Cerebellar nuclear complex (tissue), 1 donor: Measurements from ENCODE around the gene GPR37.

ENCODE experiments used
- DNase-seq, 2 experiments: peaks; one replicate each; lab custom pipeline; 2025; lab: John Stamatoyannopoulos, UW

The GPR37 gene

DNA sequence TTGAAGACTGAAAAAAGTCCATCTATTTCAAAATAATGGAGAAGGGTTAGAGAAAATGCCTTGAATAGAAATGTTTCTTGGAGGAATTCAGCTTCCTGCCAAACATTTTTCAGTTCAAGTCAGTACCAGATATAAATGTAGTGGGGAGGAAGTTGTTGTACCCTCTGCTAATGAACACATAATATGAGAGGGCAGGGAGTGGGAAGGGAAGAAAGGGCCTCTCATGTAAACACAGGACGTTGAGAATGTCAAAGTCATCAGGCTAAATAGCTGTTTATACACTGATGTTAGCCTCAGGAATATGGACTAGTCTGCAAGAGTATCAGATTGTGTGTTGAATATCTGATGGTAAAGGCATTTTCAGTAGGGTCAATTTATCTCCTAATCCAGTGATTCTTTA is 37.0 kb downstream of the GPR37 start:
- no peak for DNase-seq

DNA sequence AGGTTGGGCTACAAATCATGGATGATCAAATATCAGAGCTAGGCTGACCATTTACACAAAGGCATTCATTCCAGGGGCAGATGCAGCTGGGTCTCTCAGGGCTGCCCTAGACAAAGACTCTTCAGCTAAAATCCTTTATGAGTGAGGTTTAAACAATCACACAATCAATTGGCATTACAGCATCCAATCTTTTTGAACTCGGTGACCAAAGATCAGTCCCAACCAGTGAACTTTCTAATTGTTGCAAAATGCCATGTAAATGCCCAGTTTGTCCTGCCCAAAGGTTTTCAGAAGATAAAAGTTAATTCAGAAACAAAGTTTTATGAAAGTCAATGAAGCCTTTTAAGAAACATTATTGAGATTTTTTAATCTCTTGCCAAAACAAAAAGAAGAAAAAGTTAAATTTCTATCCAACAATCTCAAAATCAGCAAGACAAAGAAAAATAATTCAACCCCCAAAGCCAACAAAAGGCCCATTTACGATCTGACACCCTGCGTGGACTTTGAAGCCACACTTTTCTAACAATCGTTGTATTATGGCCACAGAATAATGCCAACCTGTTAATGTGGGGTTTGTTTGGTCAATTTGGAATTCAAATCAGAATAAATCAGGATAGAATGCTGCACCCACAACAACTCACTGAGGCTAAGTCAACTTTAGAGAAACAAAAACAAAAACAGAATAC is 40.9 kb downstream of the GPR37 start:
- DNase-seq: no peak

DNA sequence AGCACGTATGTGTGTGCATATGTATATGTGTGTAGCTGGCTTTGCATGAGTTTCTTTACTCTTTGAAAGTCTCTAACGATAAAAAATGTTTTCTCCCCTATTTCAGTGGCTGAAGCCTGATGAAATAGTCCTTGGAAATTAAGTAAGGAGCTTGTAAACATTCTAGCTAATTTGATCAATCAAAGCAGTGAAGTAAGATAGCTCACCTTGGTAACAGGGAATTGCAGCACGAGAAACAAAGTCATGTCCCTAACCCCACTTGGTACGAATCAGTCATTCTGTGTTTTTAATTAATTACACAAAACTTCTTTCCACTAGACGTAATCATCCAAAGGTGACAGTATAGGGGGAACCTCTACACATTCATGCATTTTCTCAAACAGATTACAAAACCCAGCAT is 41.5 kb downstream of the GPR37 start:
- no peak for DNase-seq

DNA sequence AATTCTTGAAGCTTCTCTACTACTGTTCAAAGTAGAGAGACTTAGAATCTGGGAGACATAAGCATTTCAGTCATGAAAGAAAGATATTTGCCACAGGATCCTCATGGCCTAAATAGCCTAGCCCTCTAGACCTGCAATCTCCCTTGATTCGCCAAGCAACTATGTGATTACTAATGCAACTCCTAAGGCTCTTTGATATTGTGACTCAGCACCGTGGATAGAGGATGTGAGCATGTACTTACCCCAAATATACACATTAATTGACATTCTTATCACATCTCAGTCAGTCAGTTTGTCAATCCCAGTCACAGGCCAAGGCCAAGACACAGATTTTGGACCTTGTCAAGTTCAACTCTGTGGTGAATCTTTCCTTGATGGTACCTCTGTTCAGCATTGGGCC is 42.6 kb downstream of the GPR37 start:
- no peak for DNase-seq

DNA sequence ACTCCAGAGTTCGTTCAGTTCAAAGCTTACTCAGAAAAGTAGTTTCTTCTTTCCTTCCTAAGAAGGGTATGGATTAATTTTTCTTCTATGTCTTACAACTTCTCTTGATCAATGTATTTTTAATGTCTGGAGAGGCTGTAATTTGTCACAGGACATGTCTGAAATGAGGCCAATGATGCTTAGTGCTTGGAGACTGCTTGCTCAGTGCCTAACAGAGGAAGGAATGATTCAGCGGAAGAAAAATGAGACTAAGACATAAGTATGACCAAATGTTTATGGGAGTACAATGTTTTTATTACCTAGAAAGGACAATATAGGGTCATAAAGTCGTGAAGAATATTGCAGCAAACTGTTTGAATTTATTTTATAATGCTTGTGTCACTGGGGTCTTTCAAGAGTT is 43.3 kb downstream of the GPR37 start:
- DNase-seq: no peak

DNA sequence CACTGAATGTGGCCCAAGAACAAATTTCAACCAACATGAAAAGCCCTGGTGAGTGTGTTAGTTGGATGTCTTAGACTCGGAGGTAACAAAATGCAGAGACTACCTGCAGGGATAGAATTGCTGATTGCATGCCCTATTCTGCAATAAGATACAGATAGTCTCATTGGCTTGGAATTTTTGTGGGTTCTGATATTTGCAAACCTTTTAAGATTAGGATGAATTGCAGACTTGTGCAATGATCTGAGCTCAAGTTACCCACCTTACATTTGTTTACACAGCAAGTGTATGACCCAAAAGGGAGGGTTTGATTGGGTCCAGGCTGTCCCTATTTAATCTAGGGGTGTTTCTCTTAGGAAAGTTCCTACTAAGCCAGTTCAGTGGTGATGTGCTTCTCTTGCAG is 45.4 kb downstream of the GPR37 start:
- no peak for DNase-seq

DNA sequence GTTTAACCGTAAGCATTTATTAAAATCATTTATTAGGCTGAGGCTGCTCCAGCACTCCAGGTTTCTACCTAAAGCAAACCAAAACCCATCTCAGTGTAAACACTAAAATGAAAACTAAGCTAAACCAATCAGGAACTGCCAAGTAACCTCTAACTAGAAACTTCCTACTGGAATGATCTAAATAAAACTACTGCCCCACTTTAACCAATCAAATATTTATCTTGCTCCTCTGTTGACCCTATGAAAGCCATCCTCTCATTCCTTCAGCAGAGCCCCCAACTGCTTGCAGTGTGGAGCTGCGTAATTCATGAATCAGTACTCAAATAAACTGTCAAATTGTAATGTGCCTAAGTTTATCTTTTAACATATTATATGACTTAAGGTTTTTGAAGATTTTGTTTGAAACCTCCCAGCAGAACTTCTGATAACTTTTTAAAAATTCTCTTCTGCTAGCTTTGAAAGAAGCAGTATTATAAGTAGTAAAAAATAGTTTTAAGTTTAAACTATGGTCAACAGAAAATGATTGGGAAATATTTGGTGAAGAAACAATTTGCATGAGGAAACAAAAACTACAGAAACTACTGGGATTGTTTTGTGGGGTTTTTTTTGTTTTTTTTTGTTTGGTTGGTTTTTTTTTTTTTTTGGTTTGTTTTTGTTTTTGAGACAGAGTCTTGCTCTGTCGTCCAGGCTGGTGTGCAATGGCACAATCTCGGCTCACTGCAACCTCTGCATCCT is 47.4 kb downstream of the GPR37 start:
- no peak for DNase-seq

DNA sequence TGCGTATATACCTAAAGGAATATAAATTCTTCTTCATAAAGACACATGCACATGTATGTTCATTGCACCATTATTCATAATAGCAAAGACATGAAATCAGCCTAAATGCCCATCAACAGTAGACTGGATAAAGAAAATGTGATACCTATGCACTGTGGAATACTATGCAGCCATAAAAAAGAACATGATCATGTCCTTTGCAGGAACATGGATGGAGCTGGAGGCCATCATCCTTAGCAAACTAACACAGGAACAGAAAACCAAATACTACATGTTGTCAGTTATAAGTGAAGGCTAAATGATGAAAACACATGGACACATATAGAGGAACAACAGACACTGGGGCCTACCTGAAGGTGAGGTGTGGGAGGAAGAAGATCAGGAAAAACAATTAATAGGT is 48.7 kb downstream of the GPR37 start:
- no peak for DNase-seq

DNA sequence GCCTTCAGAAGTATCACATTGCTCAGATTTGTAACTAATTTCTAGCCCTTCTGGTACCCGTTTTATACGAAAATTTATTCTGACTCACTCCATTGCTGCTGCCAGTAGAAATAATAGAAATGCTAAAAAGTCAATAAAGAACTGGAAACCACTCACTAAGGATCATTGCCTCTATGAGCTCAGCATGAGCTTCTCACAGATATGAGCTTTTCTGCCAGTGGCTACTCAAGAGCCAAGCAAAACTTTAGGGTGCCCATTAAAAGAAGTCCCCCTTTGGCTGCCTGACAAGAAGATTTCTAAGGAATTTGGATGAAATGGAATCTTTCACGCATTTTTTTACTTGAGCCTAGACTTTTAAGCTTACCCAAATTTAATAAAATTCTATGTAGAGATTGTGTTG is 52.5 kb downstream of the GPR37 start:
- DNase-seq: no peak

DNA sequence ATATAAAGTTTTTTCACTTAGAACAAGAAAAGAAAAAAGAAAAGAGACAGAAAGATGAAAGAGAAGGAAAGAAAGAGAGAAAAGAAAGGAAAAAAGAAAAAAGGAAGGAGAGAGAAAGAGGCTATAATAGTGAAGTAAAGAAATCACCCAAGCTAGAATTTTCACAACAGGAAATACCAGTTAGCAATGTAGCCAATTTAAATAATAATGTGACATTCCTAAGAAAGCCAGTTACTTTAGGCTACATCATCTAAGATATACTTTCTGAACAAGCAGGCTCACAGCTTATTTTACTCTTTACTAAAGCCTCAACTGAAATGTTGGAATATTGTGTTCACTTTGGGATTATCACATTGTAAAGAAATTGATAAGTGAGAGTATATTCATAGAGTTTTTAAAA is 53.6 kb downstream of the GPR37 start:
- DNase-seq: no peak

DNA sequence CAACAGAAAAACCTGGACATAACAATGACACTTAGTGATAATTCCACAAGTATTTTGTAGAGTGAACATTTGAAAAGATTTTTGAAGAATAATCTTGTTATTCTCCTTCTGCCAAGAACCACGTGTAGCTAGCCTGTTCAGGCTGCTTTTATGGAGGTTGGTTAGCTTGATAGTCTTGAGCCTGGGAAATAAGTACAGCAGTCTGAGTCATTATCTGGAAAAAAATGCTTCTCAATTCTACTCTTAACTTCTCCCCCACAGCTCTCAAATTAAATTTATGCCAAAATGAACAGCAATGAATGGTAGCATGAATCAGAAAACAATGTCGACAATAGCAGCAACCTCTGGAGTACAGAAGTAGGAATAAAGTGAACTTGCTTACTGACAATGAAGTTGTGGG is 63.2 kb downstream of the GPR37 start:
- no peak for DNase-seq

DNA sequence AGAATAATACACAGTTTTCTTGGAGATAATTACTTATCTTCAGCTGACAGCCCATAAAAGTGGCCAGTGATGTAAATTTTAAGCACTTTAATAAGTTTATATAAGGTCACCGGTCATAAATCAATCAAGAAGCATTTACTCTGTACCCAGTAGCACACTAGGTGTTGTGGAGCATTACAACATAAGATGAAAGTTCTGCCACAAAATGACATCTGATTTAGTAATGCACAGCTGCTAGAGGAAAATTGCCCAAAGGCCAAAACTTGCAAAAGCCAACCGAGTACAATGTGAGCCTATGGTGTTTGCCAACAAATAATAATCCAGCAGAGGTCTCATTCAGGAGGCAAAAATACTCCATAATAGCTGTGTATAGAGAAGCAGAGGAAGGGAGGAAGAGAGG is 63.6 kb downstream of the GPR37 start:
- DNase-seq: no peak

DNA sequence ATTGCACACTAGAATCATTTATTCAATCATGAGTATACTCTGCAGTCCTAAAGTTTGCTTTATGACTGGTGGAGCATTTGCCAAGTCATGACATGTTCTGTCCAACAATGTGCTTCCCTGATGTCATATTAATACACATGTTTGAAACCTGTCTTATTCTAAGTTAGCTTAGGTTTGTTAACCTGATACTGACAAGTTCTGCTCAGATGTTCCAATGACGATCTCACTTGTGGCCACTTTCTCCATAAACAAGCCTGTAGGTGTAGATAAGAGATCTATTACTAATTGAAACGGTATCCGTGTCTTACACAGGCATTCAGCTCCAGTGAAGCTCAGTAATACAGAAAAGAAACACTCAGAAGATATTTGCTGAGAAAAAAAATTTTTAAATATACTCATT is 64.9 kb downstream of the GPR37 start:
- no peak for DNase-seq

DNA sequence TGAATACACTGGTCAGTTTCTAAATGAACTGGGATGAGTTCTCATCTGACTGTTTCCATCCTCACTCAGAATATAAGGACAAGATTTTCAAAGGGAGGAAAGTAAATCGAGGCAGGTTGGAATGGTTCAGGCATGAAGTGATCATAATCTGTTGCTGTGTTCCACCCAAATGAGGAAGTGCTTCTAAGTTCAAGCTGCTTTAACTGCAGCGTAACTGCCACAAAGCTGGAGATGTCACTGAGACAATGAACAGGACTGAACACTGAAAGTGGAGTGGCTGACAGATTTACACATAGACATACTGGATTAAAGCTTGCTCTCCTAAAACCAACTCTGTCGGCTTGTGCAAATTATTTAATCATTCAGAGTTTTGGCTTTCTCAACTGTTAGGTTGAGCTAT is 66.6 kb downstream of the GPR37 start:
- no peak for DNase-seq

DNA sequence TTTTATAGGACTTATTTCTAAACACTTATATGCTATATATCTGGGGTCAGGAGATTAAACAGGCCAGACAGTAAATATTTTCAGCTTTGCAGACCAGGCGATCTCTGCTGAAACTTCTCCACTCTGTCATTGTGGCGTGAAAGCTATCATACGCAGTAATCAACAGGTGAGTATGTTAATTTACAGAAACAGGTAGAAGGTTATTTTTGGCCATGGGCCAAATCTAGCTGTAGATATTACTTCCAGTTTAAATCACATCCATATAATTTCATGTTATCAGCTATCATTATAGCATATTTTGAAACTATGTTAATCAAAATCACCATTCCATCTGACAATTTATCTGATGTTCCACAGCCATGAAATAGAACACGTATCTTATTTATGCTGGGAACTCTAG is 67.8 kb downstream of the GPR37 start:
- no peak for DNase-seq
